Peyer's patch (tissue), 4 donors: Measurements from ENCODE around the gene FABP6. TPM values are rescaled to one million over a fixed set of nuclear protein-coding genes. Genes with fewer than 3 reads are reported as not detected.
A peak's percentile ranks its signal among the peaks of the same experiment; 100 is the strongest.

Experiments used
- DNase-seq, 3 donors: peaks; one replicate each; pipeline ENCODE4 v3.0.0-alpha.2; 2017 to 2019
- H3K27ac ChIP-seq, 4 donors: fragments of 200-600 bp; sonication (generic); one replicate each; pipeline ENCODE4 v1.5.1; 2016 to 2019
- H3K27me3 ChIP-seq, 2 donors: fragments of 200-600 bp; sonication (generic); one replicate each; pipeline ENCODE4 v1.5.1; 2019
- H3K36me3 ChIP-seq, 3 donors: fragments of 200-600 bp; sonication (generic); one replicate each; pipeline ENCODE4 v1.5.1; 2016 to 2019
- H3K4me1 ChIP-seq, 4 donors: fragments of 200-600 bp; sonication (generic); one replicate each; pipeline ENCODE4 v1.5.1; 2016 to 2019
- H3K4me3 ChIP-seq, 4 donors: fragments of 200-600 bp; sonication (generic); 1 replicate in 3 of 4; 2 replicates in 1 of 4; pipeline ENCODE4 v1.5.1; 2016 to 2019; ENCODE audit warnings: mild to moderate bottlenecking in 1 of 4
- H3K9me3 ChIP-seq, 4 donors: fragments of 200-600 bp; sonication (generic); one replicate each; pipeline ENCODE4 v1.5.1; 2016 to 2019; ENCODE audit warnings: mild to moderate bottlenecking in 1 of 4
- POLR2A ChIP-seq, 2 donors: fragments of 450-650 bp; IDR thresholded peaks; one replicate each; pipeline ENCODE4 v1.5.1; 2017; ENCODE audit warnings: antibody characterized with exemption in 2 of 2, mild to moderate bottlenecking in 2 of 2, moderate library complexity in 2 of 2
- total RNA-seq, 4 donors: library from RNA; depleted of rRNA; stranded (reverse); fragments of >200 nt; gene quantifications; one replicate each; pipeline ENCODE4 v1.1.0, GENCODE V29; 2016
- TF ChIP-seq, protein P1 (sequence below), 6 experiments: fragments of 450-650 bp in 4 of 6; fragments of 200-600 bp in 2 of 6; sonication (generic) in 1 of 6; IDR thresholded peaks; one replicate each; pipeline ENCODE4 v1.5.1; 2017 to 2019; ENCODE audit warnings: antibody characterized with exemption in 6 of 6, mild to moderate bottlenecking in 3 of 6, moderate library complexity in 1 of 6

The FABP6 gene
- total RNA-seq, 4 donors from 2014 or later: 1,180 to 6,474 (median 2,517) TPM

DNA sequence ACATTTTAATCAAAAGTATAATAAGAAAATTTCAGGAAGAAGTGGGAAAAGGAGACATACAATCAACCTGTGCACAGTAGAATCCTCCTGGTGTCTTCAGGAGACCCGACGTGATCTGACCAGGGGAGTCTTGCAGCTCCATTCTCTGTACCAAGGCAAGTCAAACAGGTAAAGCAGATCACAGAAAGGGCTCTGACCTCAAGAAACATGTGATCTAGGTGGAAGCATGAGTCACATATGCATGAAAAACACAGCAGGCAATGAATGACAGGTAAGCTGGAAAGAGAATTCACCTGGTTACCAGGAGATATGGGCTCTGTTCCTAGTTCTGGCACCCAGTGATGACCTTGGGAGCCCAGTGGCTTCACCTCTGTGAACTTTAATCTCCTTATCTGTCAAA, 19.4 kb upstream of the FABP6 start:
- peak overlapping the region in 3 of 4 donors; percentile 57 to 76 (median 64) for H3K27ac ChIP-seq
- peaks cover 0 to 8% (median 2%) of the 10 kb centered on the region in 4 donors for H3K4me1 ChIP-seq
- H3K4me3 ChIP-seq: peak overlapping the region in 2 of 4 donors; percentile 43 to 46
- TF ChIP-seq, protein P1, sequence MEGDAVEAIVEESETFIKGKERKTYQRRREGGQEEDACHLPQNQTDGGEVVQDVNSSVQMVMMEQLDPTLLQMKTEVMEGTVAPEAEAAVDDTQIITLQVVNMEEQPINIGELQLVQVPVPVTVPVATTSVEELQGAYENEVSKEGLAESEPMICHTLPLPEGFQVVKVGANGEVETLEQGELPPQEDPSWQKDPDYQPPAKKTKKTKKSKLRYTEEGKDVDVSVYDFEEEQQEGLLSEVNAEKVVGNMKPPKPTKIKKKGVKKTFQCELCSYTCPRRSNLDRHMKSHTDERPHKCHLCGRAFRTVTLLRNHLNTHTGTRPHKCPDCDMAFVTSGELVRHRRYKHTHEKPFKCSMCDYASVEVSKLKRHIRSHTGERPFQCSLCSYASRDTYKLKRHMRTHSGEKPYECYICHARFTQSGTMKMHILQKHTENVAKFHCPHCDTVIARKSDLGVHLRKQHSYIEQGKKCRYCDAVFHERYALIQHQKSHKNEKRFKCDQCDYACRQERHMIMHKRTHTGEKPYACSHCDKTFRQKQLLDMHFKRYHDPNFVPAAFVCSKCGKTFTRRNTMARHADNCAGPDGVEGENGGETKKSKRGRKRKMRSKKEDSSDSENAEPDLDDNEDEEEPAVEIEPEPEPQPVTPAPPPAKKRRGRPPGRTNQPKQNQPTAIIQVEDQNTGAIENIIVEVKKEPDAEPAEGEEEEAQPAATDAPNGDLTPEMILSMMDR (IDR thresholded peaks at IDR 0.05): no peak
- peak; percentile 66 to 86 for TF ChIP-seq POLR2A (IDR thresholded peaks at IDR 0.05)
- no peaks in the 10 kb centered on the region for H3K27me3 ChIP-seq
- no peaks in the 10 kb centered on the region for H3K36me3 ChIP-seq
- no peaks in the 10 kb centered on the region for H3K9me3 ChIP-seq
- DNase-seq: peak in 1 of 3 donors; percentile 79

GRCh38 chr5:160210606-160211005, 18.7 kb upstream of the FABP6 start:
- TF ChIP-seq, protein P1 (IDR thresholded peaks at IDR 0.05): no peak
- no peak for TF ChIP-seq POLR2A (IDR thresholded peaks at IDR 0.05)

DNA sequence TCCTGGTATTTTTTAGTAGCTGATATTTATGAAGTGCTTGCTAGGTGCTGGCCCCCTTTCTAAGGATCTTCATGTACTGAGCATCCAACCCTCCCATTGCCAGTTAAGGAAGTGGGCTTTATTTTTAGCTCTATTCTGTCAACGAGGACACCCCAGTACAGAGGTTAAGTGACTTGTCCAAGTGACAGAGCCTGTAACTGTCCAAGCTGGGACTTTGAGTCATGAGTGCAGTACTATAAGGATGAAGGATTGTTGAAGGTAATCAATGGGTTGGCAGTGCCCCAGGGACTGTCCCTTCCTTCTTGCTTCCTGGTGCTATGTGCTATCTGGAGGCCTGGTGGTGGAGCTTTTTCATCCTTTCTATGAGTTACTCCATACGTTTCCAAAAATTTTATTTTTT, 18.0 kb upstream of the FABP6 start:
- H3K27ac ChIP-seq: peak overlapping the region in 3 of 4 donors; percentile 60 to 75 (median 68)
- TF ChIP-seq, protein P1 (IDR thresholded peaks at IDR 0.05): peak in 1 of 6 experiments; percentile 8
- TF ChIP-seq POLR2A (IDR thresholded peaks at IDR 0.05): no peak
- peaks cover 0 to 8% (median 2%) of the 10 kb centered on the region in 4 donors for H3K4me1 ChIP-seq
- no peak overlapping the region for H3K4me3 ChIP-seq
- no peaks in the 10 kb centered on the region for H3K36me3 ChIP-seq
- no peaks in the 10 kb centered on the region for H3K27me3 ChIP-seq
- H3K9me3 ChIP-seq: no peaks in the 10 kb centered on the region
- DNase-seq: peak in 1 of 3 donors; percentile 84

More at GRCh38 chr5:160210606-160211005, 18.7 kb upstream of the FABP6 start:
- H3K4me1 ChIP-seq: peaks cover 0 to 8% (median 2%) of the 10 kb centered on the region in 4 donors
- H3K4me3 ChIP-seq: no peak overlapping the region
- no peaks in the 10 kb centered on the region for H3K27me3 ChIP-seq
- H3K36me3 ChIP-seq: no peaks in the 10 kb centered on the region
- no peaks in the 10 kb centered on the region for H3K9me3 ChIP-seq
- no peak for DNase-seq
- H3K27ac ChIP-seq: peak overlapping the region in 3 of 4 donors; percentile 60 to 75 (median 68)

- DNase-seq: no peak
Observed at GRCh38 chr5:160213537-160213936, 15.8 kb upstream of the FABP6 start.

DNA sequence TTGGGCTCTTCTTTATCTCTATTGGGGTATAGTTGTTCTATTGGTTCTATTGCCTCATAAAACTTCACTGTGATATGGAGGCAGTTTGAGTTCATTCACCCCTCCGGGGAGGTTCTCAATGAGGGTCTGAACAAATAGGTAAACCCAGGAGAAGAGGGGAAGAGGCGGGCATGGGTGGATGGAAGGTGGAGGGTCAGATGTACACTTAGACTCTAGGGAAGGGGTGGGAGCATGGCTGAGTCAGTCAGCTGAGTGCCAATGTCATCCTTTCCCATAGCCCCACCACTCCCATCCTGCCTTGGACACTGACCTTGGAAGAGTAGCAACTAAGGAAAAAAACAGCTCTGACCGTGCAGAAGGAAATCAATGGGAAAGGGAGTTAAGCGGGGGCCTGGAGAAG, 9.9 kb upstream of the FABP6 start:
- H3K27ac ChIP-seq: peak overlapping the region in 3 of 4 donors; percentile 12 to 80 (median 65)
- DNase-seq: peak in 2 of 3 donors; percentile 70 to 79

More at GRCh38 chr5:160213537-160213936, 15.8 kb upstream of the FABP6 start:
- H3K4me3 ChIP-seq: no peak overlapping the region
- no peaks in the 10 kb centered on the region for H3K36me3 ChIP-seq
- H3K27ac ChIP-seq: no peak overlapping the region
- no peaks in the 10 kb centered on the region for H3K27me3 ChIP-seq
- H3K9me3 ChIP-seq: no peaks in the 10 kb centered on the region
- H3K4me1 ChIP-seq: peaks cover 0 to 24% (median 2%) of the 10 kb centered on the region in 4 donors
- TF ChIP-seq POLR2A (IDR thresholded peaks at IDR 0.05): no peak
- TF ChIP-seq, protein P1 (IDR thresholded peaks at IDR 0.05): no peak

More for the DNA sequence above, 9.9 kb upstream of the FABP6 start:
- H3K36me3 ChIP-seq: no peaks in the 10 kb centered on the region
- no peak overlapping the region for H3K4me3 ChIP-seq
- peaks cover 0 to 26% (median 2%) of the 10 kb centered on the region in 4 donors for H3K4me1 ChIP-seq
- no peaks in the 10 kb centered on the region for H3K27me3 ChIP-seq
- no peak for TF ChIP-seq POLR2A (IDR thresholded peaks at IDR 0.05)
- TF ChIP-seq, protein P1 (IDR thresholded peaks at IDR 0.05): no peak
- H3K9me3 ChIP-seq: no peaks in the 10 kb centered on the region
